WTC11 (cell line): Measurements from ENCODE around the gene TCP1.

Source experiments
- ATF3 ChIP-seq: sonication (generic); formaldehyde crosslinking; conservative IDR thresholded peaks from 2 replicates; pipeline ENCODE4 v1.8.1; 2022; ENCODE audit warnings: mild to moderate bottlenecking, missing genetic modification reagents
- ATF6 ChIP-seq: sonication (generic); formaldehyde crosslinking; IDR thresholded peaks from 2 replicates; pipeline ENCODE4 v1.8.1; 2023; ENCODE audit warnings: mild to moderate bottlenecking, missing genetic modification reagents
- CBFB ChIP-seq: sonication (generic); formaldehyde crosslinking; IDR thresholded peaks from 2 replicates; pipeline ENCODE4 v1.8.1; 2022; ENCODE audit warnings: mild to moderate bottlenecking, low read depth, missing genetic modification reagents
- CTCF ChIP-seq: fragments of 200-600 bp; IDR thresholded peaks from 2 replicates; pipeline ENCODE4 v1.8.0; 2022; ENCODE audit warnings: antibody characterized with exemption
- MAX ChIP-seq: sonication (generic); formaldehyde crosslinking; IDR thresholded peaks from 2 replicates; pipeline ENCODE4 v1.8.0; 2022; ENCODE audit warnings: mild to moderate bottlenecking, missing genetic modification reagents
- NFYB ChIP-seq: sonication (generic); formaldehyde crosslinking; conservative IDR thresholded peaks from 2 replicates; pipeline ENCODE4 v1.8.0; 2022; ENCODE audit warnings: low read depth, missing genetic modification reagents

GRCh38 chr6:159813781-159814180, 24.4 kb upstream of the TCP1 start:
- TF ChIP-seq CTCF (no peak), ATF3 (CRISPR knock-in tag) (no peak), MAX (CRISPR knock-in tag) (no peak), NFYB (no peak), ATF6 (CRISPR knock-in tag) (no peak), CBFB (CRISPR knock-in tag) (no peak)
